ENCODE results near the gene KCNK5.

GRCh38 chr6:39240155-39240757, 11.0 kb upstream of the KCNK5 start:
- TF ChIP-seq POLR2A (IDR thresholded peaks at IDR 0.05) (no peak), CTCF (IDR thresholded peaks at IDR 0.05) (no peak)

Measured in uterus (tissue), 2 donors.